CD4-positive, alpha-beta T cell (primary cell): ENCODE results near the gene SHOC2. TPM values are rescaled to one million over a fixed set of nuclear protein-coding genes. Genes with fewer than 3 reads are reported as not detected.

Experiments
- ATAC-seq: fragments of 200-7000 bp; cut with Tn5 transposase; one replicate; pipeline ENCODE4 v1.10.0; 2022; ENCODE audit warnings: mild to moderate bottlenecking; ENCODE audit not compliant: poor library complexity
- CTCF ChIA-PET: fragments of 350-600 bp; sonication (Branson Sonifier 250); formaldehyde crosslinking; loops from one replicate; lab custom pipeline; 2021; ENCODE audit warnings: antibody characterized with exemption, inconsistent platforms; lab: Charles Lee
- POLR2A ChIA-PET: fragments of 350-600 bp; sonication (Branson Sonifier 250); formaldehyde crosslinking; loops from one replicate; lab custom pipeline; 2021; ENCODE audit warnings: antibody characterized with exemption, inconsistent platforms; lab: Charles Lee
- DNase-seq, 14 experiments: peaks; one replicate each; pipeline ENCODE4 v3.0.0-alpha.2; 2013 to 2020; ENCODE audit warnings: mixed read lengths in 2 of 14
- H3K27ac ChIP-seq, 2 donors: one replicate each; pipeline versions ENCODE4 v1.5.1 to v1.7.0; 2013; ENCODE audit warnings: low read length in 2 of 2, low read depth in 1 of 2, mild to moderate bottlenecking in 1 of 2
- H3K27me3 ChIP-seq, 2 experiments: 1 replicate in 1 of 2; 2 replicates in 1 of 2; pipeline versions ENCODE4 v1.6.1 to v1.7.0; 2013; ENCODE audit warnings: low read length in 2 of 2, control low read depth in 1 of 2, mild to moderate bottlenecking in 1 of 2, moderate library complexity in 1 of 2; ENCODE audit not compliant: insufficient read depth in 2 of 2, control insufficient read depth in 1 of 2
- H3K36me3 ChIP-seq: one replicate; pipeline ENCODE4 v1.6.1; 2013; ENCODE audit warnings: low read length, control low read depth; ENCODE audit not compliant: insufficient read depth
- H3K4me1 ChIP-seq: one replicate; pipeline ENCODE4 v1.6.1; 2013; ENCODE audit warnings: low read length, control low read depth; ENCODE audit not compliant: insufficient read depth
- H3K4me3 ChIP-seq: one replicate; pipeline ENCODE4 v1.5.1; 2013; ENCODE audit warnings: mild to moderate bottlenecking, low read length, moderate library complexity
- H3K9me3 ChIP-seq, 2 experiments: 1 replicate in 1 of 2; 2 replicates in 1 of 2; pipeline versions ENCODE4 v1.6.1 to v1.7.0; 2013; ENCODE audit warnings: low read length in 2 of 2, mild to moderate bottlenecking in 2 of 2, control low read depth in 1 of 2, moderate library complexity in 1 of 2; ENCODE audit not compliant: control insufficient read depth in 1 of 2, insufficient read depth in 1 of 2
- H3K27ac Mint-ChIP-seq: one replicate; pipeline ENCODE4 v1.8.0; 2020; ENCODE audit warnings: mixed read lengths
- H3K27me3 Mint-ChIP-seq: one replicate; pipeline ENCODE4 v1.8.0; 2021; ENCODE audit warnings: mixed read lengths
- H3K36me3 Mint-ChIP-seq: one replicate; pipeline ENCODE4 v1.8.0; 2021; ENCODE audit warnings: low read depth, mixed read lengths
- H3K4me1 Mint-ChIP-seq: one replicate; pipeline ENCODE4 v1.8.0; 2021; ENCODE audit warnings: low read depth, mixed read lengths
- H3K4me3 Mint-ChIP-seq: one replicate; pipeline ENCODE4 v1.8.0; 2020; ENCODE audit warnings: mild to moderate bottlenecking, mixed read lengths
- H3K9me3 Mint-ChIP-seq: one replicate; pipeline ENCODE4 v1.8.0; 2020; ENCODE audit warnings: mixed read lengths
- CTCF ChIP-seq: fragments of 200-600 bp; IDR thresholded peaks from one replicate; pipeline ENCODE4 v1.8.0; 2022; ENCODE audit warnings: antibody characterized with exemption, mild to moderate bottlenecking
- intact Hi-C, 2 experiments: fragments of 100-400 bp; cut with DNase I in 1 of 2; cut with micrococcal nuclease in 1 of 2; formaldehyde crosslinking; loops; one replicate each; pipeline versions ENCODE4 v1.15.1 to v1.9.0; 2023 to 2025; cut with DNase I, micrococcal nuclease
- total RNA-seq, 174 experiments: library from RNA in 2 of 174; stranded (reverse) in 2 of 174; gene quantifications; one replicate each; pipeline ENCODE4 v1.2.3 and lab custom pipeline; 2021 to 2026

The SHOC2 gene
- total RNA-seq, 2 experiments from 2014 or later = 65.9 to 66.9 TPM

- Mint-ChIP-seq H3K36me3 (peaks cover 13% of the 10 kb centered on the region), H3K9me3 (no peaks in the 10 kb centered on the region), H3K27ac (no peak overlapping the region), H3K4me3 (no peak overlapping the region), H3K27me3 (no peaks in the 10 kb centered on the region), H3K4me1 (peaks cover 70% of the 10 kb centered on the region)
- ATAC-seq (no peak), DNase-seq (no peak)
- Histone ChIP-seq H3K27me3 (no peaks in the 10 kb centered on the region), H3K4me3 (no peak overlapping the region), H3K4me1 (no peaks in the 10 kb centered on the region), H3K27ac (no peak overlapping the region), H3K9me3 (no peaks in the 10 kb centered on the region), H3K36me3 (no peaks in the 10 kb centered on the region)
- no peak for TF ChIP-seq CTCF
- CTCF ChIA-PET = no interaction called here
- intact Hi-C loops = loop anchor here in 1 of 2 experiments (5.0 kb wide), 1 partner anchor 37 kb away; no protein-coding TSS in a partner anchor
- POLR2A ChIA-PET = no interaction called here
Measured at GRCh38 chr10:110959379-110960332, 40.3 kb downstream of the SHOC2 start.

- TF ChIP-seq CTCF = no peak
- Mint-ChIP-seq H3K27me3 (no peaks in the 10 kb centered on the region), H3K4me3 (no peak overlapping the region), H3K36me3 (peaks cover 13% of the 10 kb centered on the region), H3K27ac (no peak overlapping the region), H3K4me1 (peaks cover 70% of the 10 kb centered on the region), H3K9me3 (no peaks in the 10 kb centered on the region)
- no peaks in the 10 kb centered on the region for H3K4me1 ChIP-seq
- H3K4me3 ChIP-seq = no peak overlapping the region
- DNase-seq (no peak), ATAC-seq (no peak)
- CTCF ChIA-PET = no interaction called here
- no peak overlapping the region for H3K27ac ChIP-seq
- intact Hi-C loops = no loop called here
- no peaks in the 10 kb centered on the region for H3K27me3 ChIP-seq
- H3K36me3 ChIP-seq = no peaks in the 10 kb centered on the region
- H3K9me3 ChIP-seq = no peaks in the 10 kb centered on the region
- POLR2A ChIA-PET = no interaction called here
Measured at GRCh38 chr10:110960333-110960712, 40.9 kb downstream of the SHOC2 start.

- TF ChIP-seq CTCF = no peak
- H3K27me3 ChIP-seq = no peaks in the 10 kb centered on the region
- intact Hi-C loops = no loop called here
- ATAC-seq (no peak), DNase-seq (no peak)
- H3K27ac ChIP-seq = no peak overlapping the region
- H3K9me3 ChIP-seq = no peaks in the 10 kb centered on the region
- H3K4me1 Mint-ChIP-seq = peaks cover 75% of the 10 kb centered on the region
- no peaks in the 10 kb centered on the region for H3K36me3 ChIP-seq
- H3K27me3 Mint-ChIP-seq = no peaks in the 10 kb centered on the region
- no peaks in the 10 kb centered on the region for H3K4me1 ChIP-seq
- ChIA-PET CTCF (interaction anchor here (1.2 to 1.4 kb wide), 2 partner anchors 12 to 17 kb away, joined by 3 to 4 read pairs; no protein-coding TSS in a partner anchor), POLR2A (interaction anchor here (0.8 kb wide), 1 partner anchor 14 kb away, joined by 3 read pairs; no protein-coding TSS in a partner anchor)
- H3K27ac Mint-ChIP-seq = no peak overlapping the region
- no peak overlapping the region for H3K4me3 ChIP-seq
- H3K9me3 Mint-ChIP-seq = no peaks in the 10 kb centered on the region
- peaks cover 22% of the 10 kb centered on the region for H3K36me3 Mint-ChIP-seq
- H3K4me3 Mint-ChIP-seq = no peak overlapping the region
Measured at GRCh38 chr10:110962443-110962842, 43.0 kb downstream of the SHOC2 start.
